ENCODE results near the gene ZBTB12. TPM values are rescaled to one million over a fixed set of nuclear protein-coding genes. Genes with fewer than 3 reads are reported as not detected.

ZBTB12 gene
- total RNA-seq, 1 donor = 0.21 TPM

DNA sequence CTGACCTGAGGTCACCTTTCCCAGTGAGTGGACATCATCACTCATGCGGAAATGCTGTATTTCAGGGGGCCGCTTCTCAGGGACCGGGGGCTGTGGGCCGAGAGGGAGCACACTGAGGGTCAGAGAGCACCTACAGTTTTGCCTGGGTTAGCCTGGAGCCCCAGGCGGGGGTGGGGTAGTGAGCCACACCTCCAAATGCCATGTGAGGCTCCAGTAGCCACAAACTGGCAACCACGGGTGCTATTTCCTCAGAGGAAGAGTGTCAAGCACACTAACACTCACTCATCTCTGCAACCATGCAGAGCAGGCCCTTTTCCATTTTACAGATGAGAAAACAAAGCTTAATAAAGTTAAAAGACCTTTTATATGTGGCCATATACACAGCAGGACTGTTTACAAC is 9.1 kb downstream of the ZBTB12 start:
- Histone ChIP-seq H3K4me1 (ENCODE audit: insufficient read depth, low read length) (peaks cover 9% of the 10 kb centered on the region), H3K27me3 (ENCODE audit: insufficient read depth, low read length) (no peaks in the 10 kb centered on the region), H3K4me3 (ENCODE audit: low read length) (no peak overlapping the region), H3K9me3 (ENCODE audit: low read depth, low read length) (no peaks in the 10 kb centered on the region)

DNA sequence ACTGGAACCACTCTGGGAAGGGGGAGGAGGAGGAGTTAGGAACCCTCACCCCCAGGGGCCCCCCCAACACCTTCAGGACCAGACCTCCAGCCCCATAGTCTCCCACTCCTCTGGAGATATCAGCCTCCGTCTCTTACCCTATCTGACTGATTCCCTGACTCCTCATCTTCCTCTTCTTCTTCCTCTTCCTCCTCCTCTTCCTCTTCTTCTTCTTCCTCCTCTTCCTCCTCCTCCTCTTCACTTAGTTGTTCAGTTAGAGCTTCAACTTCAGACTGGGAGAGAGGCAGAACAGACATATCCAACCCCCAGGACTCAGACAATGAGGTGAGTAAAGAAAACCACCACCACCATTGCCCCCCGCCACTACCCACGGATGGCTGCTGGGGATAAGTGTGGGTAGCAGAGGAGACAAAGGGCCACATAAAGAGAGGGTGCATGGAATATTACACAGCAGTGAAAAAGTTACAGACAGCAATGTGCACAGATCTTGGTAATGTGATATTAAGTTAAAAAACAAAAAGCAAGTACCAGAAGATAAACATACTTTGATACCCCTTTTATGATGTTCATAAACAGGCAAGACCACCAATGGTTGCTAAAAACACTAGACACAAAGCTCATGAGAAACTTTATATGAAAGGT is 12.4 kb downstream of the ZBTB12 start:
- Histone ChIP-seq H3K4me1 (ENCODE audit: insufficient read depth, low read length) (no peaks in the 10 kb centered on the region), H3K4me3 (ENCODE audit: low read length) (no peak overlapping the region), H3K9me3 (ENCODE audit: low read depth, low read length) (no peaks in the 10 kb centered on the region), H3K27me3 (ENCODE audit: insufficient read depth, low read length) (no peaks in the 10 kb centered on the region)

DNA sequence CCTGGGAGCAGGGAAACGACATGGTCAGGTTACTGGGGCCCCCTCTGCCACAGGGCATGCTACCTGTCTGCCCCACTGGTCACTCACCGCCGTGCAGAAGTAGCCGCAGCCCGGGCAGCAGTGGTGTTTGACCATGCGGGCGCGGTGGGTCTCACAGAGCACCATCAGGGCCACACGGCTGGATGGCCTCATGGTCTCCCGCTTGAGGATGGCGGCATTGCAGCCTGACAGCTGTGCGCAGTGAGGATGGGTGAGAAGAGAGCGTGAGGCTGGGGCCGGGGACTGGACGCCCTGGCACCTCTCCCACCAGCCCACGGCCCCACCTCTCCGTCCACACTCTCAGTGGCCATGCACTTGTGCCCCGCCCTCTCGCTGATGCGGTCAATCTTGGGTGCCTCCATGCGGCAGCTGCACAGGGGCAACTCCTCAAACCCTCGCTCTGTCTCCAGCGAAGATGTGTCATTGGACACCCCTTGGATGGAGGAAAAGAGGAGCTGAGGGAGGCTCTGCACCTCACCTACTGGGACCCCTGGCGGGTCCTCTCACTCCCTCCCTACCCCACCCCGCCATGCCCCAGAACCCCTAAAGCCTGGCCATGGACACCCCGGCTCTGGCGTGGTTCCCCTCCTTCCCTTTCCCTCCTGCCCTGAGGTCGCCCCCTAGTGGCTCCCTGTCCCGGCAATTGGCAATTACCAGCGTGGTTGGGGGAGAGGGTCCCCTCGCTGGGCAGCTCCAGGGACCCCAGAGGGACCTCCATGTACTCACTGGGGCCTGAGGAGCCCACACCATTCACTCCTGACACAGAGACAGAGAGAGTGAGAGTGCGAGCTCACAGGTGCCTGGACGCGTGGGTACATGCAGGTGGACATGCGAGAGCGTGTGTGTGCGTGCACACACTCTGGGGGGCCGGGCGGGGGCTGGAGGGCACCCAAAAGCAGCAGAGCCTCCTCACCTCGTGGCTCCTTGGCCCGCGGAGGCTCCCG is 13.3 kb downstream of the ZBTB12 start:
- no peaks in the 10 kb centered on the region for H3K4me1 ChIP-seq (ENCODE audit: insufficient read depth, low read length)
- H3K4me3 ChIP-seq (ENCODE audit: low read length) = no peak overlapping the region
- no peaks in the 10 kb centered on the region for H3K27me3 ChIP-seq (ENCODE audit: insufficient read depth, low read length)
- H3K9me3 ChIP-seq (ENCODE audit: low read depth, low read length) = no peaks in the 10 kb centered on the region

DNA sequence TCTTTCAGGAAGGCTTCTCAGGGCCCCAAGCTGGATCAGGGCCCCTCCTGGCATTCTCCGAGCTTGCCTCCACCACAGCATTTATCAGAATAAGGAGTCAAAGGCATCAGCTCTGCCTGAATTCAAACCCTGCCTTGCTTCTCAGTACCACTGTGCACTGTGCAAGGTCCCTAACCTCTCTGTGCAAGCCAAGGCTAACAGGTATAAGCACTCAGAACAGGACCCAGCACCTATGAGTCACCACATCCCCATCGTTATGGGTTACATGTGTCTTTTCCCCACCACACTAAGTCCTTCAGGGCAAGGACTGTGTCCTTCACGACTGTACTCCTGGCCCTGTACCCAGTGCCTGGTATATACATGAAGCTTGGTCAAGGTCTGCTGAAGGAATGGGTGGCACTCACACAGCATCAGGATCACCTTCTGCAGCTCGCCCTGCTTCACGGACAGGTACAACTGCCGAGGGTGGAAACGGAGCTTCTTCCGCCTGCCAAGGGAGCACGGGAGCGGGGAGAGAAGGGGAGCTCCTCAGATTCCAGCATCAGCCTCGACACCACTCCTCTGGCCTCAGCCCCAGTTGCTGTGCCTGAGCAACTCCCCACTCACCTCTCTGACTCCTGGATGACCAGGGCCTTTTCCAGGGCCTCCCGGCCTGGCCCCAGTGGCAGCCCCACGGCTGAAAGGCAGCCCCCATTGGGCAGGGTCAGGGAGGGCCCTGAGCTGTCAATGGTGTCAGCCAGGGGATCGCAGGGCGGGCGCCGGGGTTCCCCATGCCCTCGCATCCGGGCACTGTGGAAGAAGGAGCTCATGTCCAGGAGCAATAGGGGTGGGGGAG is 14.5 kb downstream of the ZBTB12 start:
- Histone ChIP-seq H3K27me3 (ENCODE audit: insufficient read depth, low read length) (no peaks in the 10 kb centered on the region), H3K4me1 (ENCODE audit: insufficient read depth, low read length) (no peaks in the 10 kb centered on the region), H3K9me3 (ENCODE audit: low read depth, low read length) (no peaks in the 10 kb centered on the region), H3K4me3 (ENCODE audit: low read length) (no peak overlapping the region)

DNA sequence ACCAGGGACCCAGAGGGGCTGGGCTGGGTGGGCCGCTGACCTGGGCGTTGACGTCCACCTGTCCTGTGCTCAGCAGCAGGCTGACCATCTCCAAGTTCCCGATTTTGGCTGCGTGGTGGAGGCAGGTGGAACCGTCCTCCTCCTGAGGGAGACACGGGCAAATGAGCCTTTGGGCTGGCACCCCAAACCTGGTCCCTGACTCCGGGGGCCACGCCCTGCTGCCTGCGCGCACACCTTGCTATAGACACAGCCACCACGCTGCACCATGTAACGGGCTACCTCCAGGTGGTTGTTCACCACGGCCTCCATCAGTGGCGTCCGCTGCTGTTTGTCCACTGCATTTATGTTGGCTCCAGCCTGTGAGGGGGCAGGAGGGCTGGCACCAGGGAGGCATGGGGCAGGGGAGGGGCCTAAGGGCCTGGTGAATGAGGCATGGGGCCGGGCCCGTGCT is 15.3 kb downstream of the ZBTB12 start:
- Histone ChIP-seq H3K4me1 (ENCODE audit: insufficient read depth, low read length) (no peaks in the 10 kb centered on the region), H3K27me3 (ENCODE audit: insufficient read depth, low read length) (no peaks in the 10 kb centered on the region), H3K9me3 (ENCODE audit: low read depth, low read length) (no peaks in the 10 kb centered on the region), H3K4me3 (ENCODE audit: low read length) (no peak overlapping the region)

DNA sequence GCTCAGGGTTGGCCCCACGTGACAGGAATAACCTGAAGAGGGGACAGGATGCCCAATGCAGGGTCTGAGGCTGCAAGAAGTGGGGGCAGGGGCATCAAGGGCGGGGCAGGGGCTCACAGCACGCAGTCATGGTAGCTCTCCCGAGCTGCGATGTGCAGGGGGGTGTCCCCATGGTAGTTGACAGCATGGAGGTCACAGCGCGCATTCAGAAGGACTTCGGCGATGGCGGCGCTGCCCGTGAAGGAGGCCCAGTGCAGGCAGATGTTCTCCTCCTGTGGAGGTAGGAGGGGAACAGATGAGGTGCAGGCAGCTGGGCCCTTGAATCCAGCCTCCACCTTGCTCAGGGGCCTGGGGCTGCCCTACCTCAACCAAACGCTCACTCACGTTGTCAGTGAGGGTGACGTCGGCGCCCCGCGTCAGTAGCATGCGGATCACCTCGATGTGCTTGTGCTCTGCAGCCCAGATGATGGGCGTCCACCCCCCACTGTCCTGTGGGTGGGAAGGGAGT is 17.3 kb downstream of the ZBTB12 start:
- no peaks in the 10 kb centered on the region for H3K9me3 ChIP-seq (ENCODE audit: low read depth, low read length)
- no peaks in the 10 kb centered on the region for H3K4me1 ChIP-seq (ENCODE audit: insufficient read depth, low read length)
- H3K4me3 ChIP-seq (ENCODE audit: low read length) = no peak overlapping the region
- no peaks in the 10 kb centered on the region for H3K27me3 ChIP-seq (ENCODE audit: insufficient read depth, low read length)

DNA sequence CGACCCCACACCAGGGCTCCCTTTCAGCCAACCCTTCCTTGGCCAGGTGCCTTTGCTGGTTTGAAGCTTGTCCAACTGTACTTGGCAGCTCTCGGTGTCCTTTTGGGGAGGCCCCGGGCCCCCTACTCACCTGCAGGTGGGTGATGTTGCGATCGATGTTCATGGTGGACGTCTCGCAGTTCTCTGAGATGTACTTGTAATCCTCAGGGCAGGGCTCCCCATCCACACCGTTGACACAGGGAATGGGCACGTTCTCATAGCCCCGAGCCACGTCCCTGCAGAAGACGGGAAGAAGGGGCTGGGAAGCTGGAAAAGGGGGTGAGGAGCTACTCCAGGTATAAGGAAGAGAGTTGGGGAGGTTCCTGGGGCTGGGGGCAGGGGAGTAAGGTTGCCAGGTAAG is 18.2 kb downstream of the ZBTB12 start:
- Histone ChIP-seq H3K9me3 (ENCODE audit: low read depth, low read length) (no peaks in the 10 kb centered on the region), H3K4me1 (ENCODE audit: insufficient read depth, low read length) (no peaks in the 10 kb centered on the region), H3K27me3 (ENCODE audit: insufficient read depth, low read length) (no peaks in the 10 kb centered on the region)

DNA sequence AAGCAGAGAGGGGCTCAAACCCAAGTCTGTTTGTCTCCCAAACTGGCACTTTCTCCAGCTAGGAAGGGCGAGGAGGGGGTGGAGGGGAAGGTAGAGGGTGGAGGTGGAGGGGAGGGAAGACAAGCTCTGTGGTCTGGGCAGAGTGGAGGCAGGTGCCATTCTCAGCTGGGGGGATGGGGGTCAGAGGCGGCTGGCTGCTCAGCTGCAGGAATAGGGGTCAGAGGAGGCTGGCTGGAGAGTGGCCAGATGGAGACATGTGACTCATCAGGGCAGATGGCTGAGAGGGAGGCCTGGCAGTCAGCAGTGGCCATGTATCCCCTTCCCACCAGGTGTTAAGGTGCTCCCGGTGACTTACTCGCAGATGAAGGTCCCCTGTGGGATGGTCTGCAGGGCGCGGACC is 19.5 kb downstream of the ZBTB12 start:
- Histone ChIP-seq H3K4me1 (ENCODE audit: insufficient read depth, low read length) (no peaks in the 10 kb centered on the region), H3K27me3 (ENCODE audit: insufficient read depth, low read length) (no peaks in the 10 kb centered on the region), H3K4me3 (ENCODE audit: low read length) (no peak overlapping the region), H3K9me3 (ENCODE audit: low read depth, low read length) (no peaks in the 10 kb centered on the region)

More for the DNA sequence above, 18.2 kb downstream of the ZBTB12 start:
- no peak overlapping the region for H3K4me3 ChIP-seq (ENCODE audit: low read length)

DNA sequence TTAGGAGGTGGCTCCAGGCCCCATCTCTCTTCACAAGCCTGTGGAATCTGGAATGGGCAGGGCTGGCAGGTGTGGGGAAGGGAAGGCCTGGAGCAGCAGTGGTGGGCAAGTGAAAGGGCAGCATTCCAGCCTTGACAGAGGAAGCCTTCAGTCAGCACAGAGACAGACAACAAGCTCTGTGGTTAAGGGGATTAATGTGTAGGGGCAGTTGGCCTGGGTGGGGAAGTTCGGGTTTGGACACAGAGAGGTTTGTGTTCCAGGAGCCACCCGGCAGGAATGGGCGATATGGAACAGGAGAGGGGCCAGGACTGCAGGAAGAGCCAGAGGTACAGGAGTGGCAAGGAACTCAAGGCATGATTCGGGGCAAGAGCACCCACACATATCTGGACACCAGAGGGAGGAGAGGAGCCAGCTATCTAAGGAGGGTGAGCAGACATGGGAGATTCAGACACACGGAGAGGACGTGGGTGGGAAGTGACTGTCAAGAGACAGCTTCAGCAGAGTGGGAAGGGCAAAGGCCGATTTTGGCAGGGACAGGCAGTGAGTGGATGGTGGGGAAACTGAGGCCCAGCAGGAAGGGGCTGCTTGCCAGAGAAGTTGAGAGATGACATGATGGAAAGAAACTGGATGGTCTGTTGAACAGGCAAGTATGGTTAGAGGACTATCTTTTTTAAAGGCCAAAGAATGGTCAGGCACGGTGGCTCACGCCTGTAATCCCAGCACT is 20.6 kb downstream of the ZBTB12 start:
- H3K9me3 ChIP-seq (ENCODE audit: low read depth, low read length) = no peaks in the 10 kb centered on the region
- no peak overlapping the region for H3K4me3 ChIP-seq (ENCODE audit: low read length)
- H3K4me1 ChIP-seq (ENCODE audit: insufficient read depth, low read length) = no peaks in the 10 kb centered on the region
- no peaks in the 10 kb centered on the region for H3K27me3 ChIP-seq (ENCODE audit: insufficient read depth, low read length)

DNA sequence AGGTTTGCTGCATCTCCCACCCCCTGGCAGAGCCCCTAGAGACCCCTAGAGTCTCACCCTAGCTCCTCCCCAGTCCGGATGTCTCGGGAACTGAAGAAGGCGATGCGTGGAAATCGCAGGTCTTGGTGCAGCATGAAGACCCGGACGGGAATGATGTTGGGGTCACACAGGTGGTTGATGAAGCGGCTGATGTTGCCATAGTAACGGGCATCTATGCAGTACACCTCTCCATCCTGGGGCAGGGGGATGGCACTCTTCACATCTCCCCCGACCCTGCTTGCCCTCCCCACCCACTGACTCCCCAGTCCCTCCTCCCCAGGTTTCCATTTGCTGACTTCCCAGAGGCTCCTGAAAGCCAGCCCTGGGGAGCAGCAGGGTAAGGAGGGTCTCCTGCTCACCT is 21.3 kb downstream of the ZBTB12 start:
- Histone ChIP-seq H3K27me3 (ENCODE audit: insufficient read depth, low read length) (no peaks in the 10 kb centered on the region), H3K9me3 (ENCODE audit: low read depth, low read length) (no peaks in the 10 kb centered on the region), H3K4me1 (ENCODE audit: insufficient read depth, low read length) (no peaks in the 10 kb centered on the region), H3K4me3 (ENCODE audit: low read length) (no peak overlapping the region)

DNA sequence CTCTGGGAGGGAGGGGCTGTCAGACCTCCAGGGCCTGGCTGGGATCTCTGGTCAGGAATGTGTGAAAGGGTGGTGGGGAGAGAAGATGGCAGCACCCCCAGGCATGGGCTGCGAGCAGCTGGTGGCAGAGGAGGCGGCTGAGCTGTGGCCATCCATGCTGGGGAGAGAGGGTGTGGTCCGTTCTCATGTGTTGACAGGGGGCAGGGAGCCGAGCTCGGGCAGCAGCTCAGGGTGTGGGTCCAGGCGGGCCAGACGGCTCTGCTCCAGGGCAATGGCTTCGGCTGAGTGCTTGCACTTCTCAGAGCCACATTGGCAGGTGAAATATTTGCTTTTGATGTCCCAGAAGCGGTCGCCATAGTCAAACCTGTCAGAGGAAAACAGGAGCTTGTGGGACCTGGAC is 22.0 kb downstream of the ZBTB12 start:
- Histone ChIP-seq H3K27me3 (ENCODE audit: insufficient read depth, low read length) (no peaks in the 10 kb centered on the region), H3K4me1 (ENCODE audit: insufficient read depth, low read length) (no peaks in the 10 kb centered on the region), H3K9me3 (ENCODE audit: low read depth, low read length) (no peaks in the 10 kb centered on the region)

DNA sequence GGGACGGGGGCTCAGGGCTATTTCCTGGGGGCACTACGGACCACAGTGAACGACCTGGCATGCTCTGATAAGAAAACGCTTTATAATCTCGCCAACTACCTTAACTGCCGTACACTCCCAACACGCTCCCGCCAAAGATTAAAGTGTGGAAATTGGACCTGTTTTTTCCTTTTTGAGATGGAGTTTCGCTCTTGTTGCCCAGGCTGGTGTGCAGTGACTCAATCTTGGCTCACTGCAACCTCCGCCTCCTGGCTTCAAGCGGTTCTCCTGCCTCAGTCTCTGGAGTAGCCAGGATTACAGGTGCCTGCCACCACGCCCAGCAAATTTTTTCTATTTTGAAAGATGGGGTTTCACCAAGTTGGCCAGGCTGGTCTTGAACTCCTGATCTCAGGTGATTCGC is 22.7 kb downstream of the ZBTB12 start:
- H3K4me3 ChIP-seq (ENCODE audit: low read length) = no peak overlapping the region
- H3K27me3 ChIP-seq (ENCODE audit: insufficient read depth, low read length) = no peaks in the 10 kb centered on the region
- no peaks in the 10 kb centered on the region for H3K4me1 ChIP-seq (ENCODE audit: insufficient read depth, low read length)
- H3K9me3 ChIP-seq (ENCODE audit: low read depth, low read length) = no peaks in the 10 kb centered on the region

More for the DNA sequence above, 22.0 kb downstream of the ZBTB12 start:
- H3K4me3 ChIP-seq (ENCODE audit: low read length) = no peak overlapping the region

DNA sequence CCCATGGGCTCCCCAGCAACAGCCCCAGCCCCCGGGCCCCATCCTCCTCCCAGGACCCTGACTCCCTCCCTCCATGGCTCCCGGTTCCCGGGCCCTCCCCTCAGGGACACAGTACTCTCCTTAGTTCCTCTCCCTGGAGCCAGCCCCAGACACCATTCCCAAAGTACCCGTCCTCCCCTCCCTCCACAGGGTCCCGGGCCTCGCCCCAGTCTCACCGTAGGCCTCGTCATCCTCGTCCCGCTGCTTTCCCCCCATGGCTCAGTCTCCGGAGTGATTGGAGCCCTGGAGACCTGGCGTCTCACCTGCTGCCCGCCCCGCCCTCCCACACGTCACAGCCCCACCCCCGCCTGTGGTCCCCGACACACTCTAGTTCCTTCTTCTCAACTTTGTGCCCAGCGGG is 23.2 kb downstream of the ZBTB12 start, which contains the start of gene SLC44A4:
TSS of gene SLC44A4 (minus strand) at position 272 of the 400 bp plus-strand sequence. CDS start at position 255, 17 bp downstream.
- no peaks in the 10 kb centered on the region for H3K4me1 ChIP-seq (ENCODE audit: insufficient read depth, low read length)
- H3K27me3 ChIP-seq (ENCODE audit: insufficient read depth, low read length) = no peaks in the 10 kb centered on the region
- no peak within 1 kb of the TSS for H3K4me3 ChIP-seq (ENCODE audit: low read length)
- H3K9me3 ChIP-seq (ENCODE audit: low read depth, low read length) = no peaks in the 10 kb centered on the region

DNA sequence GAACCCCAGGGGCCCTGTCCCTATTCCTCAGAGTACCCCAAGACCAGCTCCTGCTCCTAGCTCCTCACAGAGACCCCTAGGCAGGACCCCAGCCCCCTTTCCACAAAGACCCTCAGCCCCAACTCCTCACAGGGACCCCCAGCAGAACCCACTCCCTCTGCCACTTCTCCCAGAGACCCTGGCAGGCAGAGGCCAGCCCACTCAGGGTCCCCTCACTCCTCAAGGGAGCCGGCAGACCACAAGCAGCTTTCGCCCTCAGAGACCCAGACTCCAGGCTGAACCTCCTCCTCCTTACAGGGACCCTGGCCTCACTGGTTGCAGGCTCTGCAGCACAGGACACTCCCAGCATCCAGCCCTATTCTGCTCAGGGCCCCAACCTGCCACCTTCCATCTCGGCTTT is 23.7 kb downstream of the ZBTB12 start:
- Histone ChIP-seq H3K27me3 (ENCODE audit: insufficient read depth, low read length) (no peaks in the 10 kb centered on the region), H3K9me3 (ENCODE audit: low read depth, low read length) (no peaks in the 10 kb centered on the region), H3K4me3 (ENCODE audit: low read length) (no peak overlapping the region), H3K4me1 (ENCODE audit: insufficient read depth, low read length) (no peaks in the 10 kb centered on the region)
